Kidney (tissue), 14 donors: ENCODE measurements around the gene TLE3. TPM values are rescaled to one million over a fixed set of nuclear protein-coding genes. Genes with fewer than 3 reads are reported as not detected.

Experiments used
- DNase-seq, 5 donors: peaks; one replicate each; pipeline ENCODE4 v3.0.0-alpha.2; 2013 to 2020
- FAIRE-seq: peaks from 2 replicates; lab custom pipeline; 2012; peaks lifted over from hg19 to GRCh38; lab: Jason Lieb, UNC
- H3K27ac ChIP-seq, 2 donors: one replicate each; pipeline ENCODE4 v1.7.0; 2013; ENCODE audit warnings: low read depth in 2 of 2, low read length in 2 of 2, inconsistent platforms in 1 of 2
- H3K27me3 ChIP-seq: one replicate; pipeline ENCODE4 v1.7.1; 2013; ENCODE audit warnings: low read length, inconsistent platforms; ENCODE audit not compliant: control insufficient read depth, insufficient read depth
- H3K36me3 ChIP-seq, 3 donors: one replicate each; pipeline versions ENCODE4 v1.7.0 to v1.7.1; 2013; ENCODE audit warnings: low read length in 3 of 3, control low read depth in 1 of 3, inconsistent platforms in 1 of 3; ENCODE audit not compliant: insufficient read depth in 3 of 3, control insufficient read depth in 2 of 3
- H3K4me1 ChIP-seq, 3 donors: one replicate each; pipeline versions ENCODE4 v1.7.0 to v1.7.1; 2013; ENCODE audit warnings: low read length in 3 of 3, inconsistent platforms in 1 of 3, low read depth in 1 of 3; ENCODE audit not compliant: control insufficient read depth in 2 of 3, insufficient read depth in 2 of 3
- H3K4me3 ChIP-seq, 3 donors: one replicate each; pipeline versions ENCODE4 v1.7.0 to v1.8.1; 2013; ENCODE audit warnings: low read length in 3 of 3, control low read depth in 1 of 3, inconsistent platforms in 1 of 3
- H3K9ac ChIP-seq, 3 donors: one replicate each; pipeline versions ENCODE4 v1.7.0 to v1.7.1; 2013; ENCODE audit warnings: low read length in 3 of 3, control low read depth in 1 of 3, inconsistent platforms in 1 of 3
- H3K9me3 ChIP-seq, 3 donors: one replicate each; pipeline versions ENCODE4 v1.7.0 to v1.7.1; 2013; ENCODE audit warnings: low read length in 3 of 3, control low read depth in 1 of 3, inconsistent platforms in 1 of 3; ENCODE audit not compliant: control insufficient read depth in 2 of 3, insufficient read depth in 1 of 3
- CTCF ChIP-seq: IDR thresholded peaks from 3 replicates; pipeline ENCODE4 v1.5.1; 2012; ENCODE audit warnings: mild to moderate bottlenecking, moderate library complexity, borderline replicate concordance; ENCODE audit not compliant: insufficient read depth; ENCODE audit errors: extremely low read depth
- intact Hi-C: fragments of 100-400 bp; cut with DNase I; formaldehyde crosslinking; loops from one replicate; pipeline ENCODE4 v1.11.1; 2022
- polyA plus RNA-seq: library from polyadenylated mRNA; stranded (reverse); fragments of 350-450 nt; fragmentation: Illumina TruSeq; extraction: RNeasy Lipid Tissue Mini Kit (QIAGEN cat#74804); gene quantifications from one replicate; pipeline ENCODE4 v1.2.3, GENCODE V29; 2014; ENCODE audit warnings: low read depth, low replicate concordance; ENCODE audit not compliant: insufficient read depth
- total RNA-seq: library from RNA; stranded (reverse); fragmentation: NEBNext Ultra II Directional; extraction: Animal tissue kit (Norgen Biotek cat#: 25700); gene quantifications from one replicate; pipeline ENCODE4 v1.2.1, GENCODE V29; 2021
- donor health status: control.
- donor health status: control.
- donor health status: control.
- donor health status: control.
- donor health status: control.
- donor health status: DM: yes; HTN: yes; CAD: no.
- donor health status: Normal renal cell carcinoma (clear cell type).

Gene TLE3
- total and polyA plus RNA-seq, 2 donors from 2014 or later: 10.3 to 71.7 TPM

DNA sequence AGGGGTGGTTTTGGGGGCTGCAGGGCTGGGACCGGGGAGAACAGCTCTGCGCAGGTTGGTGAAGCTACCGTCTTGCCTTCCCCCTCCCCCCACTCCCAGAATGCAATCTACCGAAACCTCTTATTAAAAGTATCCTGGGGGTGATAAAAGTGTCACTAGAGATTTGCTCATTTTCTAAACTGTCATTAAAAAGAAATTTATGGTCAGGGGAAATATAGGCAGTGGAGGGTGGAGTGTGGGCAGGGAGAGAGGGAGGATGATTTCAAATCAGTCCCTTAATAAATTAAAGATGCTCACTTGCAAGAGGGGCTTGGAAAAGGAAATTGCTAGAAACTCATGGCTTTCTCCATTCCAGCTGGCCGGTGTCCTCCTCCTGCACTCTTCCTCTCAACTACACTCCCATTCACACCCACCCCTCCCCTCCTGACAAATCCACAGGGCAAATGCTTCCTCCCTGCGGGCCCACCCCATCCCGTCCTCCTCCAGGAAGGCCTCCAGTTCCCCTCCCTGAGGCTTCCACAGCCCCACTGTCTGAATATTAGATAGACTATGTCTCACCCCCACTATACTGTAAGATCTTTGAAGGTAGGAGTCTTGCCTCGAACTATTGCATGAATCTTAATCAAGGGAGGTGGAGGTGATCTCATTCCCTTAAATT, 83.9 kb downstream of the TLE3 start:
- intact Hi-C loops: no loop called here
- no peak for FAIRE-seq

GRCh38 chr15:70012895-70013294, 84.8 kb downstream of the TLE3 start:
- Histone ChIP-seq H3K36me3 (no peaks in the 10 kb centered on the region), H3K9me3 (no peaks in the 10 kb centered on the region), H3K27me3 (no peaks in the 10 kb centered on the region), H3K4me3 (no peak overlapping the region), H3K27ac (no peak overlapping the region), H3K9ac (no peak overlapping the region), H3K4me1 (no peaks in the 10 kb centered on the region)
- TF ChIP-seq CTCF: no peak
- peak in 2 of 5 donors; percentile 36 to 48 for DNase-seq
- intact Hi-C loops: no loop called here
- FAIRE-seq: no peak

More for the DNA sequence above, 83.9 kb downstream of the TLE3 start:
- Histone ChIP-seq H3K27ac (no peak overlapping the region), H3K4me3 (no peak overlapping the region), H3K9ac (no peak overlapping the region), H3K27me3 (no peaks in the 10 kb centered on the region), H3K9me3 (no peaks in the 10 kb centered on the region), H3K4me1 (no peaks in the 10 kb centered on the region), H3K36me3 (no peaks in the 10 kb centered on the region)
- peak; percentile 33 to 77 (median 70) for DNase-seq
- no peak for TF ChIP-seq CTCF

DNA sequence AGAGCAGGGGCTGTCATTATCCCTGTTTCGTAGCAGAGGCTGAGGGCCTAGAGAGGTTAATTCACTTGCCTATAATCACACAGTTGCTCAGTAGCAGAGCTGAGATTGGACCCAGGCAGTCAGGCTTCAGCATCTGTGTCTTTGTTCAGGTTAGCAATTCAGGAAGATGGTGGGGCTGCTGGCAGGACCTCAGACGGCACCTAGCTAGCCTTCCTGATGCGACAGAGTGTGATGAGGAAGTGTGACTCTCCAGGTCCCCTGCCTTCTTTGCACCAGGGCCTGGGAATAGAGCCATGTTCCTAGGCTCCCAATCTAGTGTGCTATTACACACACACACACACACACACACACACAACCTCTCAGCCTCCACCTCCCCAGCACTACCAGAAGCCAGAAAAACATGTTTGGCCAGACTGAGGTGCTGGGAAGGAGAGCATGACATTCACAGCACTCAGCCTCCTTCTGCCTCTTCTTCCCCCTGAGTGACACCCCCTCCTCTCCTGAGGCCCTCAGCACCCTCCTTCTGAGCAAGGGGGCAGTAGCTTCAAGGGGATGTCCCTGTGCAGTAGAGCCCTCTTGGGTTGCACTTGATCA, 88.9 kb downstream of the TLE3 start:
- DNase-seq (peak in 3 of 5 donors; percentile 40 to 56 (median 40)), FAIRE-seq (no peak)
- Histone ChIP-seq H3K36me3 (no peaks in the 10 kb centered on the region), H3K27me3 (no peaks in the 10 kb centered on the region), H3K4me3 (no peak overlapping the region), H3K9ac (no peak overlapping the region), H3K9me3 (no peaks in the 10 kb centered on the region), H3K4me1 (no peaks in the 10 kb centered on the region), H3K27ac (no peak overlapping the region)
- TF ChIP-seq CTCF: no peak
- intact Hi-C loops: no loop called here
